CD14-positive monocyte (primary cell): ENCODE data around the gene UNC5C. TPM values are rescaled to one million over a fixed set of nuclear protein-coding genes. Genes with fewer than 3 reads are reported as not detected.
A peak's percentile ranks its signal among the peaks of the same experiment; 100 is the strongest.

Experiments
- DNase-seq, 3 donors: peaks; one replicate each; pipeline ENCODE4 v3.0.0-alpha.2; 2011 to 2022
- H2AFZ ChIP-seq: 2 replicates; pipeline ENCODE4 v1.6.0; 2012; ENCODE audit warnings: mild to moderate bottlenecking, low read depth, low read length, inconsistent platforms; ENCODE audit not compliant: insufficient read depth, poor library complexity, severe bottlenecking
- H3K27ac ChIP-seq, 2 donors: 1 replicate in 1 of 2; 2 replicates in 1 of 2; pipeline ENCODE4 v1.5.1; 2012 to 2013; ENCODE audit warnings: low read length in 2 of 2, control low read depth in 1 of 2, inconsistent platforms in 1 of 2, low read depth in 1 of 2, mild to moderate bottlenecking in 1 of 2
- H3K27me3 ChIP-seq, 2 donors: one replicate each; pipeline versions ENCODE4 v1.6.0 to v1.6.1; 2011 to 2013; ENCODE audit warnings: low read length in 2 of 2; ENCODE audit not compliant: control insufficient read depth in 2 of 2, insufficient read depth in 2 of 2
- H3K36me3 ChIP-seq, 2 donors: replicated peaks in 1 of 2; 1 replicate in 1 of 2; 2 replicates in 1 of 2; pipeline versions ENCODE4 v1.5.1 to v1.6.1; 2012 to 2013; ENCODE audit warnings: low read length in 2 of 2, control low read depth in 1 of 2, inconsistent platforms in 1 of 2, mild to moderate bottlenecking in 1 of 2; ENCODE audit not compliant: insufficient read depth in 2 of 2, control insufficient read depth in 1 of 2
- H3K4me1 ChIP-seq, 2 donors: 1 replicate in 1 of 2; 2 replicates in 1 of 2; pipeline versions ENCODE4 v1.5.1 to v1.6.1; 2012 to 2013; ENCODE audit warnings: low read length in 2 of 2, control low read depth in 1 of 2, inconsistent platforms in 1 of 2, mild to moderate bottlenecking in 1 of 2, moderate library complexity in 1 of 2; ENCODE audit not compliant: insufficient read depth in 2 of 2, control insufficient read depth in 1 of 2
- H3K4me2 ChIP-seq: replicated peaks from 2 replicates; pipeline ENCODE3; 2012; ENCODE audit warnings: low read length, moderate library complexity, mild to moderate bottlenecking; ENCODE audit not compliant: poor library complexity, severe bottlenecking; ENCODE audit errors: extremely low read depth
- H3K4me3 ChIP-seq, 3 experiments: fragments of 200-600 bp in 1 of 3; sonication (generic) in 1 of 3; replicated peaks in 1 of 3; 1 replicate in 2 of 3; 2 replicates in 1 of 3; pipeline ENCODE4 v1.5.1; 2011 to 2013; ENCODE audit warnings: low read length in 3 of 3, mild to moderate bottlenecking in 3 of 3, control low read depth in 2 of 3, low read depth in 2 of 3, inconsistent platforms in 1 of 3, moderate library complexity in 1 of 3
- H3K79me2 ChIP-seq: 2 replicates; pipeline ENCODE4 v1.6.0; 2012; ENCODE audit warnings: mild to moderate bottlenecking, control low read depth, inconsistent platforms, low read length, moderate library complexity; ENCODE audit not compliant: insufficient read depth
- H3K9ac ChIP-seq: 2 replicates; pipeline ENCODE4 v1.6.0; 2017; ENCODE audit warnings: low read length, mild to moderate bottlenecking; ENCODE audit not compliant: insufficient read depth, poor library complexity, severe bottlenecking
- H3K9me3 ChIP-seq, 2 donors: replicated peaks in 1 of 2; 1 replicate in 1 of 2; 2 replicates in 1 of 2; pipeline versions ENCODE4 v1.5.1 to v1.6.1; 2012 to 2013; ENCODE audit warnings: low read length in 2 of 2, control low read depth in 1 of 2; ENCODE audit not compliant: control insufficient read depth in 1 of 2, insufficient read depth in 1 of 2
- H4K20me1 ChIP-seq: 2 replicates; pipeline ENCODE4 v1.6.0; 2012; ENCODE audit warnings: mild to moderate bottlenecking, low read length, control low read depth, moderate library complexity; ENCODE audit not compliant: insufficient read depth
- H3K27ac Mint-ChIP-seq, 7 donors: one replicate each; pipeline ENCODE4 v1.8.0; 2020; ENCODE audit warnings: mild to moderate bottlenecking in 7 of 7, mixed read lengths in 7 of 7, moderate library complexity in 6 of 7, inconsistent platforms in 2 of 7
- H3K27me3 Mint-ChIP-seq, 3 donors: one replicate each; pipeline ENCODE4 v1.8.0; 2021 to 2022; ENCODE audit warnings: low read depth in 3 of 3, mild to moderate bottlenecking in 3 of 3, mixed read lengths in 3 of 3, moderate library complexity in 3 of 3, inconsistent platforms in 1 of 3
- H3K36me3 Mint-ChIP-seq, 2 donors: one replicate each; pipeline ENCODE4 v1.8.0; 2020; ENCODE audit warnings: mixed read lengths in 2 of 2, inconsistent platforms in 1 of 2, mild to moderate bottlenecking in 1 of 2
- H3K4me1 Mint-ChIP-seq: one replicate; pipeline ENCODE4 v1.8.0; 2020; ENCODE audit warnings: mild to moderate bottlenecking, mixed read lengths
- H3K4me3 Mint-ChIP-seq, 2 donors: one replicate each; pipeline ENCODE4 v1.8.0; 2020; ENCODE audit warnings: mild to moderate bottlenecking in 2 of 2, mixed read lengths in 2 of 2, moderate library complexity in 1 of 2
- H3K9me3 Mint-ChIP-seq, 7 donors: one replicate each; pipeline ENCODE4 v1.8.0; 2020 to 2022; ENCODE audit warnings: mixed read lengths in 7 of 7, mild to moderate bottlenecking in 6 of 7, moderate library complexity in 6 of 7, inconsistent platforms in 2 of 7
- WGBS: methylation state at CpG from one replicate; pipeline ENCODE4 v1.1.5; 2013; ENCODE audit warnings: missing lambda C conversion rate; ENCODE audit not compliant: insufficient coverage; 5-methylcytosine and 5-hydroxymethylcytosine counted together
- intact Hi-C, 2 donors: fragments of 100-400 bp; cut with micrococcal nuclease; formaldehyde crosslinking; loops; one replicate each; pipeline versions ENCODE4 v1.15.0 to v1.15.1; 2023
- polyA plus RNA-seq, 3 donors: library from polyadenylated mRNA; depleted of rRNA in 1 of 3; unstranded in 2 of 3; stranded (reverse) in 1 of 3; fragments of 300-500 nt in 2 of 3; fragments of >200 nt in 1 of 3; fragmentation: Illumina TruSeq in 2 of 3; gene quantifications; 1 replicate in 2 of 3; 2 replicates in 1 of 3; pipeline ENCODE4 v1.2.3, GENCODE V29; 2012 to 2021
- TF ChIP-seq, protein P1 (sequence below): fragments of 200-600 bp; IDR thresholded peaks from one replicate; pipeline ENCODE4 v1.8.0; 2022; ENCODE audit warnings: antibody characterized with exemption, mild to moderate bottlenecking

Gene UNC5C
- polyA plus RNA-seq, 3 donors = 0.03 TPM; not detected in 2

DNA sequence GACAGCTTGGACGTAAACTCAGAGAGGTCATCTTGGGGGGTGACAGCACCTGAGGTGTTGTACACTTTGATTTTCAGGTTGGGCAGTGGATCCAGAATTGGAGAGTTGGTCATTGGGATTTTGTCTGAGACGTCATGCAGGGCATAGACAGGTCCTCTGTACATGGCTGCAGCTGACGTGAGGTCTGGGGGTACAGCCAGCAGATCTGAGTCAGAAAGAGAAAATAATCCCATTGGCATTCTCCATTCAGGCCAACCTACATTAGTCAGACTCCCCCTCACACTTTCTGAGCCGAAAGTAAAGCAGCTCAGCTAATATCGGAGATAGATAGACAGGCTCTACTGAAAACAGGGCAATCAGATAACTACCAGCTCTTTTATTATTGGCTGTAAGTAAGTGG lies 329.7 kb downstream of the UNC5C start:
- H4K20me1 ChIP-seq = no peaks in the 10 kb centered on the region

DNA sequence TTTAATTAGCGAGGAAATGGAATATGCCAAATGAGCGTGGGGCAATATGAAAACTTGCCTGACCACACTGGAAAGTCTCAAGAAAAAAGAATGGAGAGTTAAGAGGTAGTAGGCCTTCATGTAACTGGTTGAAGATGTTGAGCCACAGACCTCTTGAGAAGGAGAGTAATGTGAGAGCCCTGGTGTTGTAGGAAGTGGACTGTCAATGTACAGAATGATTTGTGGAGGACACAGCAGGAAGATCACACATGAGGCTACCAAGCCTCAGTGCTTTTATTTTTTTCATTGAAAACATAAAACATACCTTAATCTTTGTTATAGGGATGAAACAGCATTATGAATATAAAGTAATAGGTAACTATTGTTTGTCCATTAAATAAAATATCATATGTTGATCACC lies 331.6 kb downstream of the UNC5C start:
- TF ChIP-seq, protein P1, sequence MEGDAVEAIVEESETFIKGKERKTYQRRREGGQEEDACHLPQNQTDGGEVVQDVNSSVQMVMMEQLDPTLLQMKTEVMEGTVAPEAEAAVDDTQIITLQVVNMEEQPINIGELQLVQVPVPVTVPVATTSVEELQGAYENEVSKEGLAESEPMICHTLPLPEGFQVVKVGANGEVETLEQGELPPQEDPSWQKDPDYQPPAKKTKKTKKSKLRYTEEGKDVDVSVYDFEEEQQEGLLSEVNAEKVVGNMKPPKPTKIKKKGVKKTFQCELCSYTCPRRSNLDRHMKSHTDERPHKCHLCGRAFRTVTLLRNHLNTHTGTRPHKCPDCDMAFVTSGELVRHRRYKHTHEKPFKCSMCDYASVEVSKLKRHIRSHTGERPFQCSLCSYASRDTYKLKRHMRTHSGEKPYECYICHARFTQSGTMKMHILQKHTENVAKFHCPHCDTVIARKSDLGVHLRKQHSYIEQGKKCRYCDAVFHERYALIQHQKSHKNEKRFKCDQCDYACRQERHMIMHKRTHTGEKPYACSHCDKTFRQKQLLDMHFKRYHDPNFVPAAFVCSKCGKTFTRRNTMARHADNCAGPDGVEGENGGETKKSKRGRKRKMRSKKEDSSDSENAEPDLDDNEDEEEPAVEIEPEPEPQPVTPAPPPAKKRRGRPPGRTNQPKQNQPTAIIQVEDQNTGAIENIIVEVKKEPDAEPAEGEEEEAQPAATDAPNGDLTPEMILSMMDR = no peak
- no peak overlapping the region for H3K4me2 ChIP-seq
- no peaks in the 10 kb centered on the region for H3K27me3 Mint-ChIP-seq
- no peaks in the 10 kb centered on the region for H3K79me2 ChIP-seq
- H2AFZ ChIP-seq = peak overlapping the region; percentile 10
- peak overlapping the region in 1 of 3 experiments; percentile 68 for H3K4me3 ChIP-seq
- peaks cover 19 to 33% of the 10 kb centered on the region in 2 donors for H3K4me1 ChIP-seq
- H4K20me1 ChIP-seq = no peaks in the 10 kb centered on the region
- peak overlapping the region in 1 of 2 donors; percentile 81 for H3K27ac ChIP-seq
- H3K9me3 ChIP-seq = no peaks in the 10 kb centered on the region
- 60% methylated on average over 1 of the region's 2 CpGs for WGBS
- no peaks in the 10 kb centered on the region for H3K27me3 ChIP-seq
- no peak overlapping the region for H3K9ac ChIP-seq
- no peaks in the 10 kb centered on the region for H3K36me3 ChIP-seq
- no peaks in the 10 kb centered on the region for H3K36me3 Mint-ChIP-seq
- peak overlapping the region in 5 of 7 donors; percentile 20 to 92 (median 78) for H3K27ac Mint-ChIP-seq
- H3K4me3 Mint-ChIP-seq = no peak overlapping the region
- peaks cover 33% of the 10 kb centered on the region for H3K4me1 Mint-ChIP-seq
- no peak for DNase-seq
- H3K9me3 Mint-ChIP-seq = peaks cover 0 to 3% (median 0%) of the 10 kb centered on the region in 7 donors
- intact Hi-C loops = no loop called here

More for the DNA sequence above, 329.7 kb downstream of the UNC5C start:
- Mint-ChIP-seq H3K9me3 (peaks cover 0 to 3% (median 0%) of the 10 kb centered on the region in 7 donors), H3K27ac (no peak overlapping the region), H3K36me3 (no peaks in the 10 kb centered on the region), H3K4me1 (peaks cover 25% of the 10 kb centered on the region), H3K27me3 (peaks cover 0 to 1% (median 0%) of the 10 kb centered on the region in 3 donors), H3K4me3 (no peak overlapping the region)
- TF ChIP-seq, protein P1 = no peak
- WGBS = 95% methylated on average over 2 of the region's 5 CpGs
- no peak overlapping the region for H3K27ac ChIP-seq
- no peak overlapping the region for H3K9ac ChIP-seq
- H3K27me3 ChIP-seq = no peaks in the 10 kb centered on the region
- H3K9me3 ChIP-seq = no peaks in the 10 kb centered on the region
- H2AFZ ChIP-seq = no peak overlapping the region
- H3K36me3 ChIP-seq = no peaks in the 10 kb centered on the region
- DNase-seq = no peak
- peaks cover 19 to 25% of the 10 kb centered on the region in 2 donors for H3K4me1 ChIP-seq
- intact Hi-C loops = no loop called here
- no peaks in the 10 kb centered on the region for H3K79me2 ChIP-seq
- no peak overlapping the region for H3K4me2 ChIP-seq
- H3K4me3 ChIP-seq = no peak overlapping the region
